OCI-LY7 (cell line): ENCODE measurements around the gene CNPY3.

Experiments used
- CTCF ChIP-seq: fragments of 200-600 bp; sonication (generic); conservative IDR thresholded peaks from 2 replicates; pipeline ENCODE4 v1.5.1; 2014; ENCODE audit warnings: mild to moderate bottlenecking, antibody characterized with exemption, low read length, moderate library complexity, mixed read lengths
- EZH2phosphoT487 ChIP-seq: fragments of 200-600 bp; sonication (generic); IDR thresholded peaks from 2 replicates; pipeline ENCODE4 v1.6.1; 2018; ENCODE audit warnings: low read depth, borderline replicate concordance, mild to moderate bottlenecking, mixed run types, antibody characterized with exemption, low read length, moderate library complexity, mixed read lengths

GRCh38 chr6:42942444-42942843 lies 13.2 kb downstream of the CNPY3 start:
- TF ChIP-seq CTCF, result no peak
- no peak for TF ChIP-seq EZH2phosphoT487
